ENCODE results near the gene CCT4.

DNA sequence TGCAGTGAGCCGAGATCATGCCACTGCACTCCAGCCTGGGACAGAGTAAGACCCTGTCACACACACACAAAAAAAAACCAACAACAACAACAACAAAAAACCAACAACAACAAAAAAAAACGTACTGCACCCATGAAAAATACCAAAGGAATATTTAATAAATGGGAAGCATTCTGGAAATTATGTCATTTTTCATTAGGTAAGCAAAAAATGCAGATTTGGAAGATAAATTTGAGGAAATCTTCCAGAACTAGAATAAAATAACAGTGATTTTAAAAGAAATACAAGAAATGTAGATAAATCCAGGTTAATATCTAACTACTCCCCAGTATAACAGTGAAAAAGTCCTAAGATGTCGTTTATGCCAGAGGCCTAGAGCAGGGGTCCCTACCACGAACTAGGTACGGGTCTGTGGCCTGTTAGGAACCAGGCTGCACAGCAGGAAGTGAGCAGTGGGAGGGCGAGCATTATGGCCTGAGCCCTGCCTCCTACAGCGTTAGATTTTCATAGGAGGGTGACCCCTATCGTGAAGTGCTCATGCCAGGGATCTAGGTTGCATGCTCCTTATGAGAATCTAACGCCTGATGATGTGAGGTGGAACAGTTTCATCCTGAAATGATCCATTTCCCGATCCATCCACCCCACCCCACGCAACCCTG lies 56.1 kb downstream of the CCT4 start:
- TF ChIP-seq, protein P1, sequence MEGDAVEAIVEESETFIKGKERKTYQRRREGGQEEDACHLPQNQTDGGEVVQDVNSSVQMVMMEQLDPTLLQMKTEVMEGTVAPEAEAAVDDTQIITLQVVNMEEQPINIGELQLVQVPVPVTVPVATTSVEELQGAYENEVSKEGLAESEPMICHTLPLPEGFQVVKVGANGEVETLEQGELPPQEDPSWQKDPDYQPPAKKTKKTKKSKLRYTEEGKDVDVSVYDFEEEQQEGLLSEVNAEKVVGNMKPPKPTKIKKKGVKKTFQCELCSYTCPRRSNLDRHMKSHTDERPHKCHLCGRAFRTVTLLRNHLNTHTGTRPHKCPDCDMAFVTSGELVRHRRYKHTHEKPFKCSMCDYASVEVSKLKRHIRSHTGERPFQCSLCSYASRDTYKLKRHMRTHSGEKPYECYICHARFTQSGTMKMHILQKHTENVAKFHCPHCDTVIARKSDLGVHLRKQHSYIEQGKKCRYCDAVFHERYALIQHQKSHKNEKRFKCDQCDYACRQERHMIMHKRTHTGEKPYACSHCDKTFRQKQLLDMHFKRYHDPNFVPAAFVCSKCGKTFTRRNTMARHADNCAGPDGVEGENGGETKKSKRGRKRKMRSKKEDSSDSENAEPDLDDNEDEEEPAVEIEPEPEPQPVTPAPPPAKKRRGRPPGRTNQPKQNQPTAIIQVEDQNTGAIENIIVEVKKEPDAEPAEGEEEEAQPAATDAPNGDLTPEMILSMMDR (IDR thresholded peaks at IDR 0.05) = no peak
- TF ChIP-seq ZFX (IDR thresholded peaks at IDR 0.05; ENCODE audit: borderline replicate concordance) = no peak

All from 22Rv1 (cell line).